GM12872 (cell line): ENCODE results near the gene PDIA5.

ENCODE experiments used
- CTCF ChIP-seq: IDR thresholded peaks from 3 replicates; pipeline ENCODE4 v1.5.1; 2011; ENCODE audit warnings: low read depth, mild to moderate bottlenecking, low read length, moderate library complexity; ENCODE audit not compliant: insufficient read depth

PDIA5 gene

GRCh38 chr3:123158330-123158729 is 91.5 kb downstream of the PDIA5 start:
- no peak for TF ChIP-seq CTCF

- no peak for TF ChIP-seq CTCF
These were observed 92.1 kb downstream of the PDIA5 start for GRCh38 chr3:123158899-123159390.

- no peak for TF ChIP-seq CTCF
These were observed 93.3 kb downstream of the PDIA5 start for GRCh38 chr3:123159926-123160635.

- peak; percentile 21; the same call in 1 of the 3 replicates for TF ChIP-seq CTCF
These were observed 94.3 kb downstream of the PDIA5 start for GRCh38 chr3:123161167-123161566.

- TF ChIP-seq CTCF = no peak
These were observed 96.3 kb downstream of the PDIA5 start for GRCh38 chr3:123163141-123163540.

- no peak for TF ChIP-seq CTCF
These were observed 98.3 kb downstream of the PDIA5 start for GRCh38 chr3:123165163-123165562.

- TF ChIP-seq CTCF = no peak
These were observed 100.9 kb downstream of the PDIA5 start for GRCh38 chr3:123167686-123168085.
